ENCODE measurements around the gene GNPDA1.

Gene GNPDA1

DNA sequence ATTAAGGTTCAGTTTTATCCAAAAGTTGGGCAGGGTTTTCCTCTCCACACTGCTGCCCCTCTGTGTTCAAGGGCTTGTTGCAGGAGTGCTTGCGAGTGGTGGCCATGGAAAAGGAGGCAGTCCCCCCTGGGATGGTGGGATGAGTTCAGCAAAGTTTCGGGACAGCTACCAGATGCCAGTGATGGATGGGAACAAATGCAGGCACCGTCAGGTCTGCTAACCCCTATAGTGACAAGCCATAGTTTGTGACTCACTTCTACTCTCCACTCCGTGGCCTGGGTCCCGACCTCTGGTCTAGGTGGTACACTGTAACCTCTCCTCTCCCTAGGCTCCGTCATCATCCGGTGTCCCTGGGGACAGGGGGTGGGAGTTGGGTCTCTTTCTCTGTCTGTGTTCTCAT is 47.8 kb downstream of the GNPDA1 start:
- Histone ChIP-seq H3K36me3 (ENCODE audit: insufficient read depth, low read length) (peaks cover 6% of the 10 kb centered on the region; the same call in 1 of the 2 replicates), H3K4me2 (ENCODE audit: insufficient read depth, low read length) (no peak overlapping the region), H3K79me2 (ENCODE audit: insufficient read depth, low read length) (peaks cover 10% of the 10 kb centered on the region), H2AFZ (ENCODE audit: low read depth, low read length) (no peak overlapping the region), H4K20me1 (ENCODE audit: insufficient read depth, low read length) (no peaks in the 10 kb centered on the region), H3K9ac (ENCODE audit: low read depth, low read length) (no peak overlapping the region), H3K27me3 (ENCODE audit: insufficient read depth, low read length, poor library complexity) (no peaks in the 10 kb centered on the region), H3K4me1 (ENCODE audit: insufficient read depth, low read length) (peaks cover 29% of the 10 kb centered on the region), H3K27ac (ENCODE audit: low read length) (no peak overlapping the region), H3K9me3 (ENCODE audit: insufficient read depth, low read length, severe bottlenecking) (no peaks in the 10 kb centered on the region), H3K4me3 (ENCODE audit: low read depth in 1 of 2, low read length in 2 of 2) (no peak overlapping the region)
- no peak for TF ChIP-seq EZH2 (IDR thresholded peaks at IDR 0.05; ENCODE audit: borderline replicate concordance, low read depth, low read length, severe bottlenecking)
- TF ChIP-seq, protein P1, sequence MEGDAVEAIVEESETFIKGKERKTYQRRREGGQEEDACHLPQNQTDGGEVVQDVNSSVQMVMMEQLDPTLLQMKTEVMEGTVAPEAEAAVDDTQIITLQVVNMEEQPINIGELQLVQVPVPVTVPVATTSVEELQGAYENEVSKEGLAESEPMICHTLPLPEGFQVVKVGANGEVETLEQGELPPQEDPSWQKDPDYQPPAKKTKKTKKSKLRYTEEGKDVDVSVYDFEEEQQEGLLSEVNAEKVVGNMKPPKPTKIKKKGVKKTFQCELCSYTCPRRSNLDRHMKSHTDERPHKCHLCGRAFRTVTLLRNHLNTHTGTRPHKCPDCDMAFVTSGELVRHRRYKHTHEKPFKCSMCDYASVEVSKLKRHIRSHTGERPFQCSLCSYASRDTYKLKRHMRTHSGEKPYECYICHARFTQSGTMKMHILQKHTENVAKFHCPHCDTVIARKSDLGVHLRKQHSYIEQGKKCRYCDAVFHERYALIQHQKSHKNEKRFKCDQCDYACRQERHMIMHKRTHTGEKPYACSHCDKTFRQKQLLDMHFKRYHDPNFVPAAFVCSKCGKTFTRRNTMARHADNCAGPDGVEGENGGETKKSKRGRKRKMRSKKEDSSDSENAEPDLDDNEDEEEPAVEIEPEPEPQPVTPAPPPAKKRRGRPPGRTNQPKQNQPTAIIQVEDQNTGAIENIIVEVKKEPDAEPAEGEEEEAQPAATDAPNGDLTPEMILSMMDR (IDR thresholded peaks at IDR 0.05; ENCODE audit: borderline replicate concordance, extremely low read depth, low read length, poor library complexity, severe bottlenecking) = no peak
- DNase-seq (no peak), ATAC-seq (ENCODE audit: insufficient read depth, low read depth) (no peak)

DNA sequence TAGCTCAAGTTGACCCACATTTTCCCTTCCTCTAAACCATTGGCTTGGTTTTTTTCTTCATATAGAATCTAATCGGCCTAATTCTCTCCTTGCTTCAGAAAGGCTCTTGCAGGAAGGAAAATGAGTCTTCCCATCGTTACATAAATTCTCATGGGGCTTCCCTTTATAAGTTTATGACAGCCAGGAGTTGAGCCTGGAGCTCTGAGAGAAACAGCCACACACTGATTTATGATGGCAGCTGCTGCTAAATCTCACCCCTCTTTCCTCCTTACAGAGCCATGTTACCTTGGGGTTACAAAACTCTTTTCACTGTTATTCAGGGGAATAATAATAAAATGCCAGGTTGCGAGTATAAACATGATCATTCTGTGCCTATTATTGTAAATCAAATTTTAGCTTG is 49.1 kb downstream of the GNPDA1 start:
- ATAC-seq (ENCODE audit: insufficient read depth, low read depth) = no peak
- Histone ChIP-seq H3K9me3 (ENCODE audit: insufficient read depth, low read length, severe bottlenecking) (no peaks in the 10 kb centered on the region), H3K9ac (ENCODE audit: low read depth, low read length) (no peak overlapping the region), H3K27ac (ENCODE audit: low read length) (no peak overlapping the region), H2AFZ (ENCODE audit: low read depth, low read length) (no peak overlapping the region), H3K4me2 (ENCODE audit: insufficient read depth, low read length) (no peak overlapping the region), H3K4me1 (ENCODE audit: insufficient read depth, low read length) (peaks cover 32% of the 10 kb centered on the region), H3K79me2 (ENCODE audit: insufficient read depth, low read length) (no peaks in the 10 kb centered on the region), H3K36me3 (ENCODE audit: insufficient read depth, low read length) (no peaks in the 10 kb centered on the region), H3K4me3 (ENCODE audit: low read depth in 1 of 2, low read length in 2 of 2) (no peak overlapping the region), H4K20me1 (ENCODE audit: insufficient read depth, low read length) (no peaks in the 10 kb centered on the region), H3K27me3 (ENCODE audit: insufficient read depth, low read length, poor library complexity) (no peaks in the 10 kb centered on the region)
- TF ChIP-seq EZH2 (IDR thresholded peaks at IDR 0.05; ENCODE audit: borderline replicate concordance, low read depth, low read length, severe bottlenecking) = no peak
- TF ChIP-seq, protein P1 (IDR thresholded peaks at IDR 0.05; ENCODE audit: borderline replicate concordance, extremely low read depth, low read length, poor library complexity, severe bottlenecking) = no peak
- DNase-seq = no peak

DNA sequence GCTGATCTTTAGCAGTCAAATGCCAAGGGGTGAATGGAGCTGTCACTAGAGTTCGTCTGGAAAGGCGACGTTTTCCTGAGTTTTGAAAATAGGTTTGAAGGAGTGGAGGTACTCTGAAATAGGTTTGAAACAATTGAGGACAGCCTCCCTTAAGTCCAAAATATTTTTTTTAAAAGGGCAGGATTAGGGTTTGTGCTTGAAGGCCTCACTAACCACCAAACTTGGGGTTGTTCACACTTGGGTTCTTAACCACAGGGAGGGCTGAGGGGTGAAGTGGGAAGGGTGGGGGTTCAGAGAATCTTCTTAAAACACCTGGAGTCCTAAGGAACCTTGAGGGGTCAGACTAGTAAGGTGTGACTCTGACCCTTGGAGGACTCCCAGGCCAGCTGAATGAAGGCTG is 51.4 kb downstream of the GNPDA1 start:
- H3K4me1 ChIP-seq (ENCODE audit: insufficient read depth, low read length) = peaks cover 42% of the 10 kb centered on the region
- DNase-seq (no peak), ATAC-seq (ENCODE audit: insufficient read depth, low read depth) (no peak)
- peak overlapping the region; percentile 68 for H2AFZ ChIP-seq (ENCODE audit: low read depth, low read length)
- H3K4me3 ChIP-seq (ENCODE audit: low read depth in 1 of 2, low read length in 2 of 2) = 0 out of 4 replicates have a peak overlapping the region, but pooled peaks of 1 of the 2 experiments have one; percentile 25
- no peaks in the 10 kb centered on the region for H3K9me3 ChIP-seq (ENCODE audit: insufficient read depth, low read length, severe bottlenecking)
- no peaks in the 10 kb centered on the region for H3K79me2 ChIP-seq (ENCODE audit: insufficient read depth, low read length)
- H3K27ac ChIP-seq (ENCODE audit: low read length) = peak overlapping the region; percentile 78
- no peaks in the 10 kb centered on the region for H3K36me3 ChIP-seq (ENCODE audit: insufficient read depth, low read length)
- H3K27me3 ChIP-seq (ENCODE audit: insufficient read depth, low read length, poor library complexity) = no peaks in the 10 kb centered on the region
- H3K4me2 ChIP-seq (ENCODE audit: insufficient read depth, low read length) = peak overlapping the region; percentile 59
- TF ChIP-seq, protein P1 (IDR thresholded peaks at IDR 0.05; ENCODE audit: borderline replicate concordance, extremely low read depth, low read length, poor library complexity, severe bottlenecking) = no peak
- no peak for TF ChIP-seq EZH2 (IDR thresholded peaks at IDR 0.05; ENCODE audit: borderline replicate concordance, low read depth, low read length, severe bottlenecking)
- H4K20me1 ChIP-seq (ENCODE audit: insufficient read depth, low read length) = no peaks in the 10 kb centered on the region
- peak overlapping the region; percentile 47 for H3K9ac ChIP-seq (ENCODE audit: low read depth, low read length)

All from DND-41 (cell line).